ENCODE data around the gene SH3BP2. TPM values are rescaled to one million over a fixed set of nuclear protein-coding genes. Genes with fewer than 3 reads are reported as not detected.

SH3BP2 gene, protein sequence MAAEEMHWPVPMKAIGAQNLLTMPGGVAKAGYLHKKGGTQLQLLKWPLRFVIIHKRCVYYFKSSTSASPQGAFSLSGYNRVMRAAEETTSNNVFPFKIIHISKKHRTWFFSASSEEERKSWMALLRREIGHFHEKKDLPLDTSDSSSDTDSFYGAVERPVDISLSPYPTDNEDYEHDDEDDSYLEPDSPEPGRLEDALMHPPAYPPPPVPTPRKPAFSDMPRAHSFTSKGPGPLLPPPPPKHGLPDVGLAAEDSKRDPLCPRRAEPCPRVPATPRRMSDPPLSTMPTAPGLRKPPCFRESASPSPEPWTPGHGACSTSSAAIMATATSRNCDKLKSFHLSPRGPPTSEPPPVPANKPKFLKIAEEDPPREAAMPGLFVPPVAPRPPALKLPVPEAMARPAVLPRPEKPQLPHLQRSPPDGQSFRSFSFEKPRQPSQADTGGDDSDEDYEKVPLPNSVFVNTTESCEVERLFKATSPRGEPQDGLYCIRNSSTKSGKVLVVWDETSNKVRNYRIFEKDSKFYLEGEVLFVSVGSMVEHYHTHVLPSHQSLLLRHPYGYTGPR
- total RNA-seq: 10 to 100 TPM; 54.3 to 75.2 TPM
- long read RNA-seq, partial matches to known transcripts: 17 of 26 reads
- long read RNA-seq, other reads (novel, unspliced or antisense): 9 of 26 reads

GRCh38 chr4:2792711-2793585 lies at the start of gene SH3BP2:
SH3BP2 (plus strand) TSS chr4:2793085; CDS start chr4:2820618, 27,533 bp downstream.
- peak; percentile 84 to 88 for DNase-seq
- intact Hi-C loops (cut with DNase I, micrococcal nuclease): no loop called here
- peak; percentile 56 for ATAC-seq

GRCh38 chr4:2743518-2744445 lies 49.1 kb upstream of the SH3BP2 start:
- intact Hi-C loops (cut with DNase I, micrococcal nuclease): no loop called here
- DNase-seq: peak; percentile 71 to 78
- peak; percentile 90 for ATAC-seq

DNA sequence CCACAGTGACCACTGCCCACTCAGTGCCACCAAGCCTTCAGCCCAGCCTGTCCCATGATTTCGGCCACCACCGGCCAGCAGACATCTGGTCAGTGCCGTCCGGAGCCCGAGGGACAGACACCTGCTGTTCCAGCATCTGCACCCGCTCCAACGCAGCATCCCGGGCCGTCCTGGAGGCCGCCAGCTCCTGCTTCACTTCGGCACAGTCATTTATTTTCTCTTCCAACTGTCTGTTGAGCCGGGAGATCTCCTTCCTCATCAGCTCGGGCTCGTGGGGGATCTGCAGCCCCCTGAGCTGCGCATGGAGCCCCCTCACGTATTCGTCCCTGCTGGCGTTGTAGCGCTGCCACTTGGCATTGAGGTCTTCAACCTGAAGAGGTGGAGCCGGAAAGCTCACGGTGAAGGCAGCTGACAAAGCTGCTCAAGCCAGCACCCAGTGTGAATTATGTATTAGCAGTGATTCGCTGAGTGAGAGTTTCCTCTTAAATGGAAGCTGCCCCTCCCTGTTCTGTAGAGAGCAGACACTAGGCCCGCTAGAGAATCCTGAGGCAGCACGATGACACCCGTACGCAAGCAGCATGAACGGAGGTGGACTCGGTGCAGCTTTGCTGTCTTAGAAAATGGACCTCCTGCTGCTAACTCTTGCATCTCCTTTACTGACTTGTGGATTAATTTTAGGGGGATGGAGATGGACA lies 48.2 kb upstream of the SH3BP2 start:
- ATAC-seq: no peak
- intact Hi-C loops (cut with DNase I, micrococcal nuclease): no loop called here
- no peak for DNase-seq

- ATAC-seq: no peak
- intact Hi-C loops (cut with DNase I, micrococcal nuclease): no loop called here
- DNase-seq: no peak
Observed at GRCh38 chr4:2745516-2745915, 47.4 kb upstream of the SH3BP2 start.

GRCh38 chr4:2745981-2746806 lies 46.7 kb upstream of the SH3BP2 start:
- no peak for ATAC-seq
- intact Hi-C loops (cut with DNase I, micrococcal nuclease): no loop called here
- DNase-seq: peak in 1 of 2 donors; percentile 43

DNA sequence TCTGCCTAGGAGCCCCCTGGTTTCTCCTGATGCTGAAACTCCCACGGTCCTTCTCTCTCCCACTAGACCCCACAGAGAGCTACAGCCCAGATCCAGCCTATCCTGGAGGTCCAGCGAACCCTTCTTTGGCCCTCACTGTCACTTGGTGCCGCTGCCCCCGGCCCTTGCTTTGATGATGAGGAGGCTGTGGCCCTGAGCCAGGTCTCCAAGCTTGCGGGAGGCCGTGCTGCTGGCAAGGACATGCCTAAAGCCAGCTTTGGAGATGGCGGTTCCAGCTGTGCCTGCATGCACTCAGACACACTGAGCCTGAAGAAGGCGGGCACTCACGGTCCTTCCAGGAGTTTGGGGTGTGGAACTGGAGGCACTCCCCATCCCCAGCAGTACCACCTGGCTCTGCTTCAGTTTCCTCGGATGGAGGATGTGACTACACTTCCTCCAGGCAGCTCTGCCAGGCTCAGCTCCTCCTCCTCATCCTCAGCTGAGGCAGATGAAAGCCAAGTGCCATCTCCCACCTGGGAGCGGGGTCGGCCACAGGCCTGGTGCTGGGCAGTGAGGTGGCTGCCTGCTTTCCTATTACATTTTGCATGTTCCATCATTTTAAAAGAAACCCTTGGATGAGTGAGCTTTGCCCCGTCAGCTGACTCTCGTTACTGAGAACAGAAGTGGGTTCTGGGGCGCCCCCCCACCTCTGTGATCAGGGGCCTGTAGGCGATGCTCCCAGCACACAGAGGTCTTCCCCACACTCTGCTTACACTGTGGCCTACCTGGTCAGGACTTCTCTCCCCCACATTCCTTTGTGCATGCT lies 45.8 kb upstream of the SH3BP2 start:
- no peak for ATAC-seq
- intact Hi-C loops (cut with DNase I, micrococcal nuclease): no loop called here
- no peak for DNase-seq

DNA sequence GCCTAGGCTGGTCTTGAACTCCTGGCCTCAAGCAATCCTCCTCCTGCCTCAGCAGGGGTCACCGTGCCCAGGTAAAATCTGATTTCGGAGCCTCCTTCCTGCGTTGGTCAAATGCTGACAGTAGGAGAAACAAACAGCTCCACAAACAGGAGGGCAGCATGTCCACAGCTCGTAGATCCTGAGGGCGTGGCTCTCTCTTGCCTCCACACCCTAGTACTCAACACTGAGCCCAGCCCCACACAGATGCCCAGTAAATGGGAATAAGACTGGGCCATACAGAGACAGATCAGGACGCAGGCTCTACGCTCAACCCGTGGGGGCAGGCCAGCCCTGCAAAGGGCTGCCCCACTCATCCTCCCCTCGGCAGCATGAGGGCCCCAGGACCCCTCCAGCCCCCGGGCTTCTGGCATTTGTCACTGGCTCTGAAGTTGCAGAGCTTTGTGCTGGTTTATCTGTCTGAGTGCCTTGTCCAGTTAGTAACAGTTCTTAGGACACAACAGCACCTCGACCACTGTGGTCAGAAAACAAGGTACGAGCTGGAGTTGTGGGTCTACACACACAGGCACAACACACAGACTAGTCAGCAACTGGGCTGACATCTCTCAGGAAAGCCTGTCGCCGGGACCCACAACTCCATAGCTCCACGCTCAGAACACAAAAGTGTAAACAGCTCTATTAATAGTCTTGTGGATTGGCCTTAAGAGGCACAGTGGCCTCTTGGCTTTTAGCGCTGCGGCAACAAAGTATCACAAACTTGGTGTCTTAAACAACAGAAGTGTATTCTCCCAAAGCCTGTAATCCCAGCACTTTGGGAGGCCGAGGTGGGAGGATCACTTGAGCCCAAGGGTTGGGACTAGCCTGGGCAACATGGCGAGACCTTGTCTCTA lies 41.9 kb upstream of the SH3BP2 start:
- ATAC-seq (peak; percentile 85), DNase-seq (peak; percentile 67 to 71)
- intact Hi-C loops (cut with DNase I, micrococcal nuclease): no loop called here

DNA sequence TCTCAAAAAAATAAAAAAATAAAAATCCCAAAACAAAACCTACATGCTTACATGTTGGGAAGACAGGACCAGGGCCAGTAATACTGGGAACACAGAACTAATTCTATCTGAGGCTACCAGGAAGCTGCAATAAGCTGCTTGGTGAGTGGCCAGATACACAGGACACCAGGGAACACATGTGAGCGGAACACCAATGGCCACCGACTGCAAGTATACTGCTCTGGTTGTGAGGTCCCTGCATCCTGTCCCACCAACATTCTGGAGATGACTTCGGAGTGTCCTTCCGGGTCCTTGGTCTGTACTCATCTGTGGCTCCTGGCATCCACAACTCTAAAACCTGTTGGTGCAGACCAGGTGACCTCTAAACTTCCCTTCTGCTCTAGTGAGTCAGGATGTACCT lies 39.4 kb upstream of the SH3BP2 start:
- no peak for ATAC-seq
- DNase-seq: no peak
- intact Hi-C loops (cut with DNase I, micrococcal nuclease): no loop called here

GRCh38 chr4:2754848-2755819 lies 37.8 kb upstream of the SH3BP2 start:
- intact Hi-C loops (cut with DNase I, micrococcal nuclease): no loop called here
- ATAC-seq (peak; percentile 3), DNase-seq (no peak)

- ATAC-seq: peak; percentile 76
- peak; percentile 89 to 91 for DNase-seq
- intact Hi-C loops (cut with DNase I, micrococcal nuclease): no loop called here
Observed at GRCh38 chr4:2755821-2756690, 36.8 kb upstream of the SH3BP2 start, which contains the start of gene TNIP2. TNIP2 (minus strand) TSS chr4:2756336; CDS start chr4:2756289, 47 bp downstream.

DNA sequence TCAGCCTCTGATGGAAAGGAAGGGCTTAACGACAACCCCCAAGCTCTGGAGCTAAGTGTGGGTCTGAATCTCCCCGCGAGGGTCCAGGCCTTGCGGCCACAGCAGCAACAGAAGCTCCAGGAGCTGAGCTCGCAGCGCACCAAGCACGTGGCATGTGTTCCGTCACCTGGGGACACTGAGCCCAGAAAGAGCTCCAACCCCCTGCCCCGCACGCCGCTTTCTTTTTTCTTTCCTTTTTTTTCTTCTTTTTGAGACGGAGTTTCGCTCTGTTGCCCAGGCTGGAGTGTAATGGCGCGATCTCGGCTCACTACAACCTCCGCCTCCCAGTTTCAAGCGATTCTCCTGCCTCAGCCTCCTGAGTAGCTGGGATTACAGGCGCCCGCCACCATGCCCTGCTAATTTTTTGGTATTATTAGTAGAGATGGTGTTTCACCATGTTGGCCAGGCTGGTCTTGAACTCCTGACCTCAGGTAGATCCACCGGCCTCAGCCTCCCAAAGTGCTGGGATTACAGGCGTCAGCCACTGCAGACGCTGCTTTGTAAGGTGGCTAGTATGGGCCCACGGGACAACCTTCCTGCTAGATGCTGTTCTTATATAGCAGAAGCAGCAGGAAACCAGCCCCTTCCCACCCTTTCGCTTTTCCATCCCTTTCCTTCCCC lies 36.1 kb upstream of the SH3BP2 start:
- intact Hi-C loops (cut with DNase I, micrococcal nuclease): no loop called here

DNA sequence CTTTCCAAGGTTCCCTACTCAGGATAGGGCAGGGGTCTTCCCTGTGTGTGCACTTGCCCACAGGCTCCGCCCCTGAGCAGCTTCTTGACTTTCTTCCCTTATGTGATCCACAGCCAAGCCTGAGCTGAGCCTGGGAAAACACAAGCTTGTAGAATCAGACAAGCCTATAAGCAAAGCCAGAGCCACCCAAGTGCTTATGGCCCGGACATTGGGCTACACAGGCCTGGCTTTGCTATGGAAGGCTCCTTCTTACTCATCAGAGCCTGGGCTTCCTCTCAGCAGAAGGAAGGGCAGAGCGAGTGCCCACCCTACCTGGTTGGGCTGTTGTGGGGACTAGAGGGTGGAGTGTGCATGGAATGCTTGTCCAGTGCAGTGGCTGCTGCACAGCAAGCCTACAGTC lies 35.5 kb upstream of the SH3BP2 start:
- DNase-seq (peak in 1 of 2 donors; percentile 28), ATAC-seq (no peak)
- intact Hi-C loops (cut with DNase I, micrococcal nuclease): no loop called here

More for the DNA sequence above, 36.1 kb upstream of the SH3BP2 start:
- DNase-seq: peak in 1 of 2 donors; percentile 24
- ATAC-seq: no peak

All from left colon (tissue), 2 donors.